Measurements from ENCODE around the gene SLC38A10. TPM values are rescaled to one million over a fixed set of nuclear protein-coding genes. Genes with fewer than 3 reads are reported as not detected.

The SLC38A10 gene
- total and polyA plus RNA-seq, 2 experiments from 2014 or later, result 94.4 to 131 TPM

- no peak overlapping the region for H3K4me3 ChIP-seq
- H3K9me3 ChIP-seq (ENCODE audit: low read depth), result no peaks in the 10 kb centered on the region
- peaks cover 23% of the 10 kb centered on the region for H3K4me1 ChIP-seq (ENCODE audit: low read depth)
- peak overlapping the region; percentile 73 for H3K27ac ChIP-seq
- DNase-seq (ENCODE audit: low read depth in 1 of 2, low spot score in 1 of 2), result no peak
- no peaks in the 10 kb centered on the region for H3K36me3 ChIP-seq
- no peak for TF ChIP-seq CTCF (IDR thresholded peaks at IDR 0.05; ENCODE audit: low read depth, low read length)
- H3K27me3 ChIP-seq, result no peaks in the 10 kb centered on the region
Measured at GRCh38 chr17:81235822-81236740, 59.0 kb downstream of the SLC38A10 start.

- H3K27ac ChIP-seq, result peak overlapping the region; percentile 73
- no peak overlapping the region for H3K4me3 ChIP-seq
- no peaks in the 10 kb centered on the region for H3K27me3 ChIP-seq
- DNase-seq (ENCODE audit: low read depth in 1 of 2, low spot score in 1 of 2), result no peak
- H3K36me3 ChIP-seq, result peaks cover 1% of the 10 kb centered on the region
- peaks cover 23% of the 10 kb centered on the region for H3K4me1 ChIP-seq (ENCODE audit: low read depth)
- H3K9me3 ChIP-seq (ENCODE audit: low read depth), result no peaks in the 10 kb centered on the region
- no peak for TF ChIP-seq CTCF (IDR thresholded peaks at IDR 0.05; ENCODE audit: low read depth, low read length)
Measured at GRCh38 chr17:81234940-81235821, 59.9 kb downstream of the SLC38A10 start.

- H3K9me3 ChIP-seq (ENCODE audit: low read depth), result no peaks in the 10 kb centered on the region
- no peak overlapping the region for H3K4me3 ChIP-seq
- H3K4me1 ChIP-seq (ENCODE audit: low read depth), result peaks cover 23% of the 10 kb centered on the region
- no peaks in the 10 kb centered on the region for H3K27me3 ChIP-seq
- no peak for TF ChIP-seq CTCF (IDR thresholded peaks at IDR 0.05; ENCODE audit: low read depth, low read length)
- peaks cover 6% of the 10 kb centered on the region for H3K36me3 ChIP-seq
- H3K27ac ChIP-seq, result peak overlapping the region; percentile 73
- no peak for DNase-seq (ENCODE audit: low read depth in 1 of 2, low spot score in 1 of 2)
Measured at GRCh38 chr17:81234506-81234855, 60.6 kb downstream of the SLC38A10 start.

- TF ChIP-seq CTCF (IDR thresholded peaks at IDR 0.05; ENCODE audit: low read depth, low read length), result no peak
- Histone ChIP-seq H3K36me3 (peaks cover 6% of the 10 kb centered on the region), H3K9me3 (ENCODE audit: low read depth) (no peaks in the 10 kb centered on the region), H3K27ac (peak overlapping the region; percentile 73), H3K27me3 (no peaks in the 10 kb centered on the region), H3K4me3 (no peak overlapping the region), H3K4me1 (ENCODE audit: low read depth) (peaks cover 23% of the 10 kb centered on the region)
- DNase-seq (ENCODE audit: low read depth in 1 of 2, low spot score in 1 of 2), result no peak
Measured at GRCh38 chr17:81233811-81234505, 61.1 kb downstream of the SLC38A10 start.

- no peak for DNase-seq (ENCODE audit: low read depth in 1 of 2, low spot score in 1 of 2)
- Histone ChIP-seq H3K4me1 (ENCODE audit: low read depth) (peaks cover 23% of the 10 kb centered on the region), H3K9me3 (ENCODE audit: low read depth) (no peaks in the 10 kb centered on the region), H3K27me3 (no peaks in the 10 kb centered on the region), H3K27ac (peak overlapping the region; percentile 43), H3K36me3 (peaks cover 6% of the 10 kb centered on the region), H3K4me3 (no peak overlapping the region)
- TF ChIP-seq CTCF (IDR thresholded peaks at IDR 0.05; ENCODE audit: low read depth, low read length), result no peak
Measured at GRCh38 chr17:81233316-81233715, 61.8 kb downstream of the SLC38A10 start.
